Smooth muscle cell (in vitro differentiated cells): ENCODE measurements around the gene ZKSCAN8. TPM values are rescaled to one million over a fixed set of nuclear protein-coding genes. Genes with fewer than 3 reads are reported as not detected.

Experiments used
- DNase-seq: peaks from one replicate; lab custom pipeline; 2025; ENCODE audit not compliant: unreplicated experiment; lab: John Stamatoyannopoulos, UW
- H2AFZ ChIP-seq: fragments of 200-600 bp; sonication (generic); 2 replicates; pipeline ENCODE4 v1.6.0; 2016; ENCODE audit warnings: antibody characterized with exemption, low read depth, mild to moderate bottlenecking
- H3F3A ChIP-seq: fragments of 200-600 bp; sonication (generic); 2 replicates; pipeline ENCODE4 v1.6.0; 2017; ENCODE audit warnings: antibody characterized with exemption, low read depth
- H3K27ac ChIP-seq: fragments of 200-600 bp; sonication (generic); 2 replicates; pipeline ENCODE4 v1.5.1; 2016; ENCODE audit warnings: low read depth, mild to moderate bottlenecking
- H3K27me3 ChIP-seq: fragments of 200-600 bp; sonication (generic); 2 replicates; pipeline ENCODE4 v1.6.1; 2016; ENCODE audit warnings: low read depth, mild to moderate bottlenecking
- H3K36me3 ChIP-seq: fragments of 200-600 bp; sonication (generic); 2 replicates; pipeline ENCODE4 v1.5.1; 2016; ENCODE audit warnings: low read depth
- H3K4me1 ChIP-seq: fragments of 200-600 bp; sonication (generic); 2 replicates; pipeline ENCODE4 v1.5.1; 2016; ENCODE audit warnings: low read depth
- H3K4me2 ChIP-seq: fragments of 200-600 bp; sonication (generic); 2 replicates; pipeline ENCODE4 v1.6.0; 2016; ENCODE audit warnings: mild to moderate bottlenecking
- H3K4me3 ChIP-seq: fragments of 200-600 bp; sonication (generic); 2 replicates; pipeline ENCODE4 v1.5.1; 2016; ENCODE audit warnings: mild to moderate bottlenecking
- H3K79me2 ChIP-seq: fragments of 200-600 bp; sonication (generic); 2 replicates; pipeline ENCODE4 v1.6.0; 2016; ENCODE audit warnings: low read depth, mild to moderate bottlenecking
- H3K9ac ChIP-seq: fragments of 200-600 bp; sonication (generic); 2 replicates; pipeline ENCODE4 v1.6.0; 2016; ENCODE audit warnings: low read depth
- H3K9me3 ChIP-seq: fragments of 200-600 bp; sonication (generic); replicated peaks from 2 replicates; pipeline ENCODE4 v1.5.1; 2016; ENCODE audit warnings: low read depth
- H4K20me1 ChIP-seq: fragments of 200-600 bp; sonication (generic); 2 replicates; pipeline ENCODE4 v1.6.0; 2016; ENCODE audit warnings: low read depth
- WGBS: methylation state at CpG from one replicate; pipeline ENCODE4 v1.1.7; 2016; ENCODE audit warnings: low lambda C conversion rate; 5-methylcytosine and 5-hydroxymethylcytosine counted together
- polyA plus RNA-seq: library from polyadenylated mRNA; unstranded; fragments of >200 nt; fragmentation: Nextera tagmentation; extraction: Ambion mirVana; gene quantifications from 2 replicates; pipeline ENCODE4 v1.2.1, GENCODE V29; 2016
- total RNA-seq: library from RNA; depleted of rRNA; stranded (reverse); fragments of >200 nt; gene quantifications from 2 replicates; pipeline ENCODE4 v1.2.3, GENCODE V29; 2014
- TF ChIP-seq, protein P1 (sequence below): fragments of 200-600 bp; sonication (generic); IDR thresholded peaks from 2 replicates; pipeline ENCODE4 v1.5.1; 2017; ENCODE audit warnings: borderline replicate concordance, mild to moderate bottlenecking, antibody characterized with exemption; ENCODE audit not compliant: insufficient read depth, poor library complexity, severe bottlenecking

Gene ZKSCAN8
- total and polyA plus RNA-seq, 2 experiments from 2014 or later: 4.1 to 19.9 TPM

- Histone ChIP-seq H3K4me2 (no peak overlapping the region), H3K9me3 (no peaks in the 10 kb centered on the region), H3K4me1 (peaks cover 6% of the 10 kb centered on the region), H3K79me2 (no peaks in the 10 kb centered on the region), H4K20me1 (no peaks in the 10 kb centered on the region), H3K27ac (no peak overlapping the region), H3K27me3 (no peaks in the 10 kb centered on the region), H2AFZ (no peak overlapping the region), H3F3A (peaks cover 10% of the 10 kb centered on the region), H3K9ac (no peak overlapping the region), H3K36me3 (peaks cover 6% of the 10 kb centered on the region), H3K4me3 (no peak overlapping the region)
- TF ChIP-seq, protein P1, sequence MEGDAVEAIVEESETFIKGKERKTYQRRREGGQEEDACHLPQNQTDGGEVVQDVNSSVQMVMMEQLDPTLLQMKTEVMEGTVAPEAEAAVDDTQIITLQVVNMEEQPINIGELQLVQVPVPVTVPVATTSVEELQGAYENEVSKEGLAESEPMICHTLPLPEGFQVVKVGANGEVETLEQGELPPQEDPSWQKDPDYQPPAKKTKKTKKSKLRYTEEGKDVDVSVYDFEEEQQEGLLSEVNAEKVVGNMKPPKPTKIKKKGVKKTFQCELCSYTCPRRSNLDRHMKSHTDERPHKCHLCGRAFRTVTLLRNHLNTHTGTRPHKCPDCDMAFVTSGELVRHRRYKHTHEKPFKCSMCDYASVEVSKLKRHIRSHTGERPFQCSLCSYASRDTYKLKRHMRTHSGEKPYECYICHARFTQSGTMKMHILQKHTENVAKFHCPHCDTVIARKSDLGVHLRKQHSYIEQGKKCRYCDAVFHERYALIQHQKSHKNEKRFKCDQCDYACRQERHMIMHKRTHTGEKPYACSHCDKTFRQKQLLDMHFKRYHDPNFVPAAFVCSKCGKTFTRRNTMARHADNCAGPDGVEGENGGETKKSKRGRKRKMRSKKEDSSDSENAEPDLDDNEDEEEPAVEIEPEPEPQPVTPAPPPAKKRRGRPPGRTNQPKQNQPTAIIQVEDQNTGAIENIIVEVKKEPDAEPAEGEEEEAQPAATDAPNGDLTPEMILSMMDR: no peak
- no peak for DNase-seq
- 71% methylated on average over 2 of the region's 2 CpGs for WGBS
Measured at GRCh38 chr6:28160233-28160632, 18.6 kb downstream of the ZKSCAN8 start.

- TF ChIP-seq, protein P1: no peak
- peak overlapping the region; percentile 44 for H3K4me3 ChIP-seq
- H3K36me3 ChIP-seq: no peaks in the 10 kb centered on the region
- WGBS: 14% methylated on average over 32 of the region's 32 CpGs
- peak overlapping the region; percentile 75 for H3K4me2 ChIP-seq
- no peaks in the 10 kb centered on the region for H3K79me2 ChIP-seq
- peaks cover 10% of the 10 kb centered on the region for H3F3A ChIP-seq
- H3K27ac ChIP-seq: no peak overlapping the region
- H3K4me1 ChIP-seq: peaks cover 6% of the 10 kb centered on the region
- no peaks in the 10 kb centered on the region for H3K27me3 ChIP-seq
- no peak for DNase-seq
- H4K20me1 ChIP-seq: no peaks in the 10 kb centered on the region
- no peaks in the 10 kb centered on the region for H3K9me3 ChIP-seq
- peak overlapping the region; percentile 48 for H2AFZ ChIP-seq
- no peak overlapping the region for H3K9ac ChIP-seq
Measured at GRCh38 chr6:28161410-28162079, 19.9 kb downstream of the ZKSCAN8 start.

GRCh38 chr6:28165563-28165962, 23.9 kb downstream of the ZKSCAN8 start:
- Histone ChIP-seq H2AFZ (no peak overlapping the region), H3K27ac (no peak overlapping the region), H4K20me1 (no peaks in the 10 kb centered on the region), H3K4me2 (no peak overlapping the region), H3K4me3 (no peak overlapping the region), H3K9ac (no peak overlapping the region), H3K36me3 (no peaks in the 10 kb centered on the region), H3K79me2 (no peaks in the 10 kb centered on the region), H3K9me3 (no peaks in the 10 kb centered on the region), H3F3A (no peaks in the 10 kb centered on the region), H3K4me1 (peaks cover 6% of the 10 kb centered on the region), H3K27me3 (no peaks in the 10 kb centered on the region)
- WGBS: 94% methylated on average over 1 of the region's 1 CpG
- DNase-seq: no peak
- TF ChIP-seq, protein P1: no peak

GRCh38 chr6:28167068-28167467, 25.4 kb downstream of the ZKSCAN8 start:
- H3K27me3 ChIP-seq: no peaks in the 10 kb centered on the region
- WGBS: 58% methylated on average over 4 of the region's 4 CpGs
- H3K4me2 ChIP-seq: no peak overlapping the region
- no peaks in the 10 kb centered on the region for H3K9me3 ChIP-seq
- peaks cover 3% of the 10 kb centered on the region for H3K4me1 ChIP-seq
- H3K79me2 ChIP-seq: no peaks in the 10 kb centered on the region
- TF ChIP-seq, protein P1: no peak
- H3K36me3 ChIP-seq: no peaks in the 10 kb centered on the region
- DNase-seq: no peak
- H3K9ac ChIP-seq: no peak overlapping the region
- H3K4me3 ChIP-seq: no peak overlapping the region
- H3F3A ChIP-seq: no peaks in the 10 kb centered on the region
- H4K20me1 ChIP-seq: no peaks in the 10 kb centered on the region
- peak overlapping the region; percentile 4 for H3K27ac ChIP-seq
- no peak overlapping the region for H2AFZ ChIP-seq
